HG02678 (cell line): ENCODE data around the gene LAT.
"Not testable (repeated sequence)": the region's sequence is repeated elsewhere in the genome, so short reads cannot be mapped to it uniquely, and the experiment has no call there.

ENCODE experiments used
- ATAC-seq: cut with Tn5 transposase; IDR thresholded peaks from one replicate; pipeline ENCODE4 v1.9.1; 2021; ENCODE audit warnings: mild to moderate bottlenecking, moderate library complexity; ENCODE audit not compliant: unreplicated experiment

LAT gene

GRCh38 chr16:28977703-28978662 lies 6.9 kb upstream of the LAT start:
- no peak for ATAC-seq

GRCh38 chr16:28980330-28980729 lies 4.5 kb upstream of the LAT start:
- ATAC-seq, result not testable (repeated sequence)

- no peak for ATAC-seq
These were observed 3.9 kb upstream of the LAT start for GRCh38 chr16:28980929-28981328.

- no peak for ATAC-seq
These were observed 3.3 kb upstream of the LAT start for GRCh38 chr16:28981517-28981916.

- ATAC-seq, result no peak
These were observed 2.4 kb upstream of the LAT start for GRCh38 chr16:28982418-28982817.

GRCh38 chr16:28982949-28983348 lies 1.9 kb upstream of the LAT start:
- no peak for ATAC-seq

- ATAC-seq, result no peak
These were observed 1.2 kb upstream of the LAT start for GRCh38 chr16:28983644-28984043.

GRCh38 chr16:28984091-28984490 lies 761 bp upstream of the LAT start:
- no peak for ATAC-seq

GRCh38 chr16:28985211-28986041 lies 574 bp downstream of the LAT start:
- peak; percentile 31 for ATAC-seq

- ATAC-seq, result no peak
These were observed 1.2 kb downstream of the LAT start for GRCh38 chr16:28986046-28986445.

GRCh38 chr16:28986492-28986891 lies 1.6 kb downstream of the LAT start:
- no peak for ATAC-seq

- ATAC-seq, result no peak
These were observed 2.5 kb downstream of the LAT start for GRCh38 chr16:28987170-28987853.

- ATAC-seq, result no peak
These were observed 4.5 kb downstream of the LAT start for GRCh38 chr16:28989363-28989762.

- ATAC-seq, result no peak
These were observed 5.7 kb downstream of the LAT start for GRCh38 chr16:28990375-28991040.

- ATAC-seq, result no peak
These were observed 6.8 kb downstream of the LAT start for GRCh38 chr16:28991687-28992086.

GRCh38 chr16:28992496-28992895 lies 7.6 kb downstream of the LAT start:
- no peak for ATAC-seq

GRCh38 chr16:28998837-28999236 lies 14.0 kb downstream of the LAT start:
- no peak for ATAC-seq

- ATAC-seq, result no peak
These were observed 14.7 kb downstream of the LAT start for GRCh38 chr16:28999577-28999976.

GRCh38 chr16:29000019-29000418 lies 15.2 kb downstream of the LAT start:
- ATAC-seq, result no peak

- ATAC-seq, result not testable (repeated sequence)
These were observed 19.8 kb downstream of the LAT start for GRCh38 chr16:29004496-29005139.
